Endothelial cell of umbilical vein (primary cell): ENCODE measurements around the gene KCNJ15. TPM values are rescaled to one million over a fixed set of nuclear protein-coding genes. Genes with fewer than 3 reads are reported as not detected.

Experiments
- BruUV-seq: library from RNA; stranded (reverse); fragments of 400-500 nt; replicated peaks from 2 replicates; lab custom pipeline; 2021; lab: Mats Ljungman, UMichigan
- CTCF ChIA-PET: fragments of 300-600, 350-600 bp; sonication (Branson Sonifier 250); formaldehyde crosslinking; loops from one replicate; lab custom pipeline; 2021; ENCODE audit warnings: antibody characterized with exemption, inconsistent platforms; lab: Charles Lee
- POLR2A ChIA-PET: fragments of 300-600, 350-600 bp; sonication (Branson Sonifier 250); formaldehyde crosslinking; loops from one replicate; lab custom pipeline; 2021; ENCODE audit warnings: antibody characterized with exemption, inconsistent platforms; lab: Charles Lee
- DNase-seq: peaks from one replicate; pipeline ENCODE4 v3.0.0-alpha.2; 2011; ENCODE audit warnings: low read depth, low spot score
- FAIRE-seq: peaks from 2 replicates; lab custom pipeline; 2011; peaks lifted over from hg19 to GRCh38; lab: Jason Lieb, UNC
- H2AFZ ChIP-seq: 2 replicates; pipeline ENCODE4 v1.6.0; 2012; ENCODE audit warnings: low read depth, low read length, control low read depth, inconsistent platforms
- H3K27ac ChIP-seq: 2 replicates; pipeline ENCODE4 v1.5.1; 2011; ENCODE audit warnings: low read depth, mild to moderate bottlenecking, control low read depth, low read length, moderate library complexity; ENCODE audit not compliant: insufficient read depth
- H3K27me3 ChIP-seq, 2 experiments: 2 replicates each; pipeline versions ENCODE4 v1.6.0 to v1.6.1; 2011; ENCODE audit warnings: low read length in 2 of 2, mixed read lengths in 1 of 2; ENCODE audit not compliant: control insufficient read depth in 2 of 2, insufficient read depth in 2 of 2
- H3K36me3 ChIP-seq, 2 experiments: 2 replicates in 1 of 2; 3 replicates in 1 of 2; pipeline ENCODE4 v1.5.1; 2011; ENCODE audit warnings: low read length in 2 of 2, mild to moderate bottlenecking in 1 of 2, moderate library complexity in 1 of 2; ENCODE audit not compliant: control insufficient read depth in 2 of 2, insufficient read depth in 2 of 2; ENCODE audit errors: extremely low read depth in 1 of 2
- H3K4me1 ChIP-seq: 3 replicates; pipeline ENCODE4 v1.5.1; 2011; ENCODE audit warnings: mild to moderate bottlenecking, low read length; ENCODE audit not compliant: control insufficient read depth, insufficient read depth; ENCODE audit errors: extremely low read depth
- H3K4me2 ChIP-seq: 2 replicates; pipeline ENCODE4 v1.6.1; 2011; ENCODE audit warnings: low read length, control low read depth, mixed read lengths; ENCODE audit not compliant: insufficient read depth
- H3K4me3 ChIP-seq, 3 experiments: fragments of 200-600 bp in 1 of 3; sonication (generic), shearing (Covaris generic) in 1 of 3; replicated peaks in 1 of 3; 2 replicates each; pipeline ENCODE4 v1.5.1; 2011 to 2016; ENCODE audit warnings: control low read depth in 3 of 3, low read length in 3 of 3, mild to moderate bottlenecking in 2 of 3, inconsistent platforms in 1 of 3, low read depth in 1 of 3, moderate library complexity in 1 of 3; ENCODE audit not compliant: insufficient read depth in 1 of 3
- H3K79me2 ChIP-seq: 2 replicates; pipeline ENCODE4 v1.6.0; 2012; ENCODE audit warnings: low read length, inconsistent platforms; ENCODE audit not compliant: control insufficient read depth, insufficient read depth
- H3K9ac ChIP-seq: replicated peaks from 2 replicates; pipeline ENCODE3; 2011; ENCODE audit warnings: low read length, control low read depth; ENCODE audit not compliant: insufficient read depth; ENCODE audit errors: extremely low read depth
- H3K9me1 ChIP-seq: replicated peaks from 3 replicates; pipeline ENCODE4 v1.6.0; 2011; ENCODE audit warnings: mild to moderate bottlenecking, low read length; ENCODE audit not compliant: control insufficient read depth, insufficient read depth; ENCODE audit errors: extremely low read depth
- H3K9me3 ChIP-seq: replicated peaks from 2 replicates; pipeline ENCODE4 v1.5.1; 2012; ENCODE audit warnings: low read length, inconsistent platforms; ENCODE audit not compliant: control insufficient read depth, insufficient read depth
- H4K20me1 ChIP-seq: replicated peaks from 2 replicates; pipeline ENCODE3; 2011; ENCODE audit warnings: mild to moderate bottlenecking, low read length; ENCODE audit not compliant: control insufficient read depth, insufficient read depth; ENCODE audit errors: extremely low read depth
- EZH2 ChIP-seq: IDR thresholded peaks from 2 replicates; pipeline ENCODE4 v1.6.1; 2012; ENCODE audit warnings: borderline replicate concordance, low read depth, mild to moderate bottlenecking, moderate library complexity, low read length, inconsistent platforms; ENCODE audit not compliant: severe bottlenecking
- FOS ChIP-seq: IDR thresholded peaks from 2 replicates; pipeline ENCODE4 v1.6.1; 2011; ENCODE audit warnings: mild to moderate bottlenecking, low read length, moderate library complexity, borderline replicate concordance; ENCODE audit not compliant: insufficient read depth
- GATA2 ChIP-seq: IDR thresholded peaks from 2 replicates; pipeline ENCODE4 v1.7.0; 2011; ENCODE audit warnings: low read depth, mild to moderate bottlenecking, moderate library complexity, mixed read lengths, low read length; ENCODE audit not compliant: insufficient read length, insufficient read depth
- JUN ChIP-seq: IDR thresholded peaks from 2 replicates; pipeline ENCODE4 v1.6.1; 2011; ENCODE audit warnings: borderline replicate concordance, low read depth; ENCODE audit not compliant: insufficient read length, insufficient read depth
- MYC ChIP-seq: IDR thresholded peaks from one replicate; pipeline ENCODE4 v1.6.1; 2011; ENCODE audit warnings: mild to moderate bottlenecking, low read depth, low read length
- POLR2A ChIP-seq: IDR thresholded peaks from 2 replicates; pipeline ENCODE4 v1.6.1; 2012; ENCODE audit warnings: low read depth, mild to moderate bottlenecking, control low read depth, low read length
- POLR2AphosphoS5 ChIP-seq: IDR thresholded peaks from 2 replicates; pipeline ENCODE4 v1.6.1; 2012; ENCODE audit warnings: low read depth, mild to moderate bottlenecking, control low read depth, low read length, moderate library complexity; ENCODE audit not compliant: insufficient read depth
- dilution Hi-C: fragments of 300-500 bp; cut with MboI; formaldehyde crosslinking; loops from one replicate; pipeline ENCODE4 v1.15.0; 2019; ENCODE audit warnings: low sequenced_read_pairs; ENCODE audit not compliant: extremely low pct_ligation_motif_present
- intact Hi-C: fragments of 100-400 bp; cut with micrococcal nuclease; formaldehyde crosslinking; loops from one replicate; pipeline ENCODE4 v1.10.0; 2022
- polyA plus RNA-seq, 4 experiments: library from polyadenylated mRNA; depleted of rRNA in 3 of 4; stranded (reverse) in 3 of 4; unstranded in 1 of 4; fragments of >200 nt; gene quantifications; 2 replicates each; pipeline versions ENCODE4 v1.2.1 to v1.2.3, GENCODE V29; 2011 to 2012; ENCODE audit warnings: missing spikeins in 1 of 4
- total RNA-seq: library from RNA; stranded (reverse); gene quantifications from 2 replicates; pipeline ENCODE4 v1.2.3, GENCODE V29; 2021
- TF ChIP-seq, protein P1 (sequence below): IDR thresholded peaks from 2 replicates; pipeline ENCODE4 v1.6.1; 2011; ENCODE audit not compliant: insufficient read depth, insufficient read length
- TF ChIP-seq, protein P2 (sequence below), 2 donors: IDR thresholded peaks; 1 replicate in 1 of 2; 2 replicates in 1 of 2; pipeline ENCODE4 v1.5.1; 2011; ENCODE audit warnings: low read length in 2 of 2, mild to moderate bottlenecking in 2 of 2, moderate library complexity in 2 of 2, control low read depth in 1 of 2, inconsistent platforms in 1 of 2, low read depth in 1 of 2; ENCODE audit not compliant: insufficient read depth in 1 of 2; ENCODE audit errors: extremely low read depth in 1 of 2

Gene KCNJ15
- total and polyA plus RNA-seq, 2 donors (not counting 3 experiments of a cell fraction or from before 2014, with no cell fraction given): 1.4 to 1.5 TPM

DNA sequence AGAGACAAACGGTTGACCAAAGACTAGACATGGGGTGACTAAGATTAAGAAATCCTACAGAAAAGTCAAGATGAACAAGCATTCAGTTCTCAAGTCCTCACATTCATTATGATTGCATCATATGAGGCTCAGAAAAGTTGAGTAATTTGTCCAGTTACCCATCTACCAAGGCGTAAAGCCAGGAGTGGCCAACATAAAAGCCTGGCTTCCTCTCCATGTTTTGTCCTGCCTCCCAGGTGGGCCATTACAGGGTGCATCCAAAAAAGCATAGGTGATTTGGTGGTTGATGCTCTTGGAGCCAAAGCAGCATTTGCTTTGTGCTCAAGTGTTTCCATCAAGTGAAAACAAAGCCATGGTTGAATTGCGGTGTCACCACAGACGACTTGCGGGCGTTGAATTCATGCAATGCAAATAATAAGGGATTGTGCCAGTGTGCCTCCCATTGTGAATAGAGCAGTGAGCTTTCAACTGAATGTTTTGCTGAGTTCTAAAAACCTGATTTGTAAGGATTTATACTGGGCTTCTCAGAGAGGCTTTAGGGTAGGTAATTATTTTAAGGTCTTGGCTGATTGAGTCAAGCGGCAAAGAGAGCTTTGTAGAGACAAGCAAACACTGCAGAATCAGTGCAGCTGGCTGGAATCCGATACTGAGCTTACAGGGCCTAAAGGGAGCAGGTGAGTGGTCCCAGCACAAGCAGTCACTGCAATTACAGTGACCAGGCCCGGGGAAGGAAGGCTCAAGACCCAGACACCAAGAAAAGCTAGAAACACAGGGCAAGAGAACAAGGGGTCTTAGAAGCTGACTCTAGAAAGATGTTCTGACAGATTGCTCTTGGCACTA lies 54.1 kb downstream of the KCNJ15 start:
- intact Hi-C loops: no loop called here
- H3K27me3 ChIP-seq: no peaks in the 10 kb centered on the region
- no peaks in the 10 kb centered on the region for H3K9me1 ChIP-seq
- dilution Hi-C loops: no loop called here
- H3K4me2 ChIP-seq: no peak overlapping the region
- H3K4me3 ChIP-seq: no peak overlapping the region
- no peak for FAIRE-seq
- no peaks in the 10 kb centered on the region for H4K20me1 ChIP-seq
- POLR2A ChIA-PET: no interaction called here
- no peak overlapping the region for H2AFZ ChIP-seq
- no peak overlapping the region for H3K27ac ChIP-seq
- H3K4me1 ChIP-seq: peaks cover 12% of the 10 kb centered on the region
- no peak overlapping the region for H3K9ac ChIP-seq
- no peaks in the 10 kb centered on the region for H3K79me2 ChIP-seq
- no peaks in the 10 kb centered on the region for H3K36me3 ChIP-seq
- no peaks in the 10 kb centered on the region for H3K9me3 ChIP-seq
- DNase-seq: no peak
- TF ChIP-seq FOS (no peak), GATA2 (no peak), EZH2 (no peak), MYC (no peak), POLR2A (no peak), POLR2AphosphoS5 (no peak), JUN (no peak)
- TF ChIP-seq, protein P1, sequence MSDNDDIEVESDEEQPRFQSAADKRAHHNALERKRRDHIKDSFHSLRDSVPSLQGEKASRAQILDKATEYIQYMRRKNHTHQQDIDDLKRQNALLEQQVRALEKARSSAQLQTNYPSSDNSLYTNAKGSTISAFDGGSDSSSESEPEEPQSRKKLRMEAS: no peak
- TF ChIP-seq, protein P2, sequence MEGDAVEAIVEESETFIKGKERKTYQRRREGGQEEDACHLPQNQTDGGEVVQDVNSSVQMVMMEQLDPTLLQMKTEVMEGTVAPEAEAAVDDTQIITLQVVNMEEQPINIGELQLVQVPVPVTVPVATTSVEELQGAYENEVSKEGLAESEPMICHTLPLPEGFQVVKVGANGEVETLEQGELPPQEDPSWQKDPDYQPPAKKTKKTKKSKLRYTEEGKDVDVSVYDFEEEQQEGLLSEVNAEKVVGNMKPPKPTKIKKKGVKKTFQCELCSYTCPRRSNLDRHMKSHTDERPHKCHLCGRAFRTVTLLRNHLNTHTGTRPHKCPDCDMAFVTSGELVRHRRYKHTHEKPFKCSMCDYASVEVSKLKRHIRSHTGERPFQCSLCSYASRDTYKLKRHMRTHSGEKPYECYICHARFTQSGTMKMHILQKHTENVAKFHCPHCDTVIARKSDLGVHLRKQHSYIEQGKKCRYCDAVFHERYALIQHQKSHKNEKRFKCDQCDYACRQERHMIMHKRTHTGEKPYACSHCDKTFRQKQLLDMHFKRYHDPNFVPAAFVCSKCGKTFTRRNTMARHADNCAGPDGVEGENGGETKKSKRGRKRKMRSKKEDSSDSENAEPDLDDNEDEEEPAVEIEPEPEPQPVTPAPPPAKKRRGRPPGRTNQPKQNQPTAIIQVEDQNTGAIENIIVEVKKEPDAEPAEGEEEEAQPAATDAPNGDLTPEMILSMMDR (IDR thresholded peaks at IDR 0.05; ENCODE audit: extremely low read depth in 1 of 2, insufficient read depth in 1 of 2, low read depth in 1 of 2, low read length in 2 of 2): no peak
- CTCF ChIA-PET: interaction anchor here (1.1 to 1.2 kb wide), 2 partner anchors 41 to 92 kb away, joined by 4 read pairs; no protein-coding TSS in a partner anchor
- no TSS peak for BruUV-seq
